Natural killer cell (primary cell): Measurements from ENCODE around the gene IPO9. TPM values are rescaled to one million over a fixed set of nuclear protein-coding genes. Genes with fewer than 3 reads are reported as not detected.

Source experiments
- ATAC-seq, 3 donors: fragments of 150-1000 bp in 2 of 3; fragments of 200-7000 bp in 1 of 3; cut with Tn5 transposase; 1 replicate in 1 of 3; 2 replicates in 2 of 3; pipeline ENCODE4 v1.10.0; 2021; ENCODE audit warnings: mild to moderate bottlenecking in 2 of 3, moderate library complexity in 2 of 3
- DNase-seq, 2 donors: peaks; one replicate each; pipeline versions ENCODE4 v3.0.0 to v3.0.0-alpha.2; 2013 to 2021; ENCODE audit warnings: mixed read lengths in 1 of 2
- H3K27ac ChIP-seq: one replicate; pipeline ENCODE4 v1.5.1; 2013; ENCODE audit warnings: mild to moderate bottlenecking, low read length
- H3K27me3 ChIP-seq: one replicate; pipeline ENCODE4 v1.6.1; 2013; ENCODE audit warnings: low read length; ENCODE audit not compliant: control insufficient read depth, insufficient read depth
- H3K36me3 ChIP-seq: one replicate; pipeline ENCODE4 v1.6.1; 2013; ENCODE audit warnings: low read length; ENCODE audit not compliant: control insufficient read depth, insufficient read depth
- H3K4me1 ChIP-seq: one replicate; pipeline ENCODE4 v1.6.1; 2013; ENCODE audit warnings: low read length; ENCODE audit not compliant: control insufficient read depth, insufficient read depth
- H3K4me3 ChIP-seq: one replicate; pipeline ENCODE4 v1.5.1; 2013; ENCODE audit warnings: low read length
- H3K9me3 ChIP-seq: one replicate; pipeline ENCODE4 v1.6.1; 2013; ENCODE audit warnings: low read length; ENCODE audit not compliant: control insufficient read depth, insufficient read depth
- H3K27ac Mint-ChIP-seq, 2 donors: one replicate each; pipeline ENCODE4 v1.8.0; 2022; ENCODE audit warnings: mild to moderate bottlenecking in 2 of 2, mixed read lengths in 2 of 2, moderate library complexity in 1 of 2
- H3K27me3 Mint-ChIP-seq, 2 donors: one replicate each; pipeline ENCODE4 v1.8.0; 2022; ENCODE audit warnings: low read depth in 2 of 2, mixed read lengths in 2 of 2
- H3K36me3 Mint-ChIP-seq: one replicate; pipeline ENCODE4 v1.8.0; 2022; ENCODE audit warnings: mixed read lengths
- H3K4me1 Mint-ChIP-seq, 2 donors: one replicate each; pipeline ENCODE4 v1.8.0; 2022; ENCODE audit warnings: mixed read lengths in 2 of 2
- H3K4me3 Mint-ChIP-seq: one replicate; pipeline ENCODE4 v1.8.0; 2022; ENCODE audit warnings: mild to moderate bottlenecking, moderate library complexity, mixed read lengths
- H3K9me3 Mint-ChIP-seq, 2 donors: one replicate each; pipeline ENCODE4 v1.8.0; 2022; ENCODE audit warnings: mixed read lengths in 2 of 2
- CTCF ChIP-seq: fragments of 200-600 bp; IDR thresholded peaks from one replicate; pipeline ENCODE4 v1.8.0; 2022; ENCODE audit warnings: antibody characterized with exemption
- WGBS: methylation state at CpG from one replicate; pipeline ENCODE4 v1.1.7; 2013; ENCODE audit warnings: missing lambda C conversion rate; ENCODE audit not compliant: insufficient coverage; 5-methylcytosine and 5-hydroxymethylcytosine counted together
- intact Hi-C: fragments of 100-400 bp; cut with micrococcal nuclease; formaldehyde crosslinking; loops from one replicate; pipeline ENCODE4 v1.14.2; 2022
- total RNA-seq, 4 donors: library from RNA; stranded (reverse); fragments of 120-200 nt in 1 of 4; gene quantifications; one replicate each; pipeline versions ENCODE4 v1.2.3 to v1.2.4, GENCODE V29; 2013 to 2022

Gene IPO9
- total RNA-seq, 3 donors from 2014 or later (not counting 1 experiment from before 2014, with no cell fraction given), result 27.0 to 35.5 (median 34.6) TPM

- ATAC-seq (no peak), DNase-seq (no peak)
- H3K27ac ChIP-seq, result no peak overlapping the region
- WGBS, result 90% methylated on average over 5 of the region's 5 CpGs
- no peaks in the 10 kb centered on the region for H3K27me3 ChIP-seq
- no peaks in the 10 kb centered on the region for H3K4me1 ChIP-seq
- no peaks in the 10 kb centered on the region for H3K27me3 Mint-ChIP-seq
- intact Hi-C loops, result no loop called here
- no peaks in the 10 kb centered on the region for H3K9me3 Mint-ChIP-seq
- TF ChIP-seq CTCF, result no peak
- H3K4me3 ChIP-seq, result no peak overlapping the region
- no peaks in the 10 kb centered on the region for H3K4me1 Mint-ChIP-seq
- no peak overlapping the region for H3K4me3 Mint-ChIP-seq
- no peaks in the 10 kb centered on the region for H3K36me3 ChIP-seq
- no peaks in the 10 kb centered on the region for H3K36me3 Mint-ChIP-seq
- no peak overlapping the region for H3K27ac Mint-ChIP-seq
- no peaks in the 10 kb centered on the region for H3K9me3 ChIP-seq
Measured at GRCh38 chr1:201809876-201810275, 19.1 kb upstream of the IPO9 start.

GRCh38 chr1:201810466-201811216, 18.3 kb upstream of the IPO9 start:
- WGBS, result 93% methylated on average over 19 of the region's 19 CpGs
- TF ChIP-seq CTCF, result no peak
- no peaks in the 10 kb centered on the region for H3K9me3 Mint-ChIP-seq

GRCh38 chr1:201813226-201813625, 15.7 kb upstream of the IPO9 start:
- no peaks in the 10 kb centered on the region for H3K36me3 ChIP-seq
- H3K4me3 Mint-ChIP-seq, result no peak overlapping the region
- no peaks in the 10 kb centered on the region for H3K9me3 ChIP-seq
- ATAC-seq, result no peak
- intact Hi-C loops, result no loop called here
- no peaks in the 10 kb centered on the region for H3K4me1 ChIP-seq
- H3K36me3 Mint-ChIP-seq, result no peaks in the 10 kb centered on the region
- no peaks in the 10 kb centered on the region for H3K27me3 Mint-ChIP-seq
- H3K27ac ChIP-seq, result no peak overlapping the region
- no peaks in the 10 kb centered on the region for H3K9me3 Mint-ChIP-seq
- no peak overlapping the region for H3K27ac Mint-ChIP-seq
- no peak for DNase-seq
- no peak overlapping the region for H3K4me3 ChIP-seq
- no peaks in the 10 kb centered on the region for H3K4me1 Mint-ChIP-seq
- H3K27me3 ChIP-seq, result no peaks in the 10 kb centered on the region
- TF ChIP-seq CTCF, result no peak

More at GRCh38 chr1:201810466-201811216, 18.3 kb upstream of the IPO9 start:
- H3K4me3 Mint-ChIP-seq, result no peak overlapping the region
- intact Hi-C loops, result no loop called here
- Histone ChIP-seq H3K4me1 (no peaks in the 10 kb centered on the region), H3K27me3 (no peaks in the 10 kb centered on the region), H3K36me3 (no peaks in the 10 kb centered on the region), H3K27ac (no peak overlapping the region), H3K9me3 (no peaks in the 10 kb centered on the region), H3K4me3 (no peak overlapping the region)
- H3K4me1 Mint-ChIP-seq, result no peaks in the 10 kb centered on the region
- DNase-seq, result no peak
- H3K27me3 Mint-ChIP-seq, result no peaks in the 10 kb centered on the region
- no peak overlapping the region for H3K27ac Mint-ChIP-seq
- ATAC-seq, result no peak
- H3K36me3 Mint-ChIP-seq, result no peaks in the 10 kb centered on the region
